Measurements from ENCODE around the gene TUBGCP6. TPM values are rescaled to one million over a fixed set of nuclear protein-coding genes. Genes with fewer than 3 reads are reported as not detected.

TUBGCP6 gene
- total RNA-seq, 1 donor from 2014 or later: 26.3 TPM

DNA sequence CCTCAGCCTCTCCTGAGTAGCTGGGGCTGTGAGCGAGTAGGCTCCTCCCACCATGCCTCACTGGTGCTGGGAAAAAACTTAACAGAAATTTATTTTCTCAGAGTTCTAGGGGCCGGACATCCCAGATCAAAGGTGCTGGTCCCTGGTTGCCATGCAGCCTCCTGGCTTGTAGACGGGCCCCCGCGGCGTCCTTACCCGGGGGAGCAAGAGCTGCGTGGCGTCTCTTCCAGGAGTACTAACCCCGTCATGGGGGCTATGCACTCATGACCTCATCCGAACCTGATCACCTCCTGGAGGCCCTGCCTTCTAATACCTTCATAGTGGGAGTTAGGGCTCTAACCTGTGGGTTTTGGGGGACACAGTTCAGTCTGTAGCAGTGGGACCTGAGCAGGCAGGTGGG, 56.5 kb downstream of the TUBGCP6 start:
- H4K20me1 ChIP-seq (ENCODE audit: insufficient read depth, low read length): peaks cover 53% of the 10 kb centered on the region
- no peaks in the 10 kb centered on the region for H3K36me3 ChIP-seq (ENCODE audit: insufficient read depth, low read length)
- H3K4me1 ChIP-seq (ENCODE audit: insufficient read depth, low read length): peaks cover 27% of the 10 kb centered on the region
- Mint-ChIP-seq H3K9me3 (ENCODE audit: unreplicated experiment) (no peaks in the 10 kb centered on the region), H3K27me3 (ENCODE audit: low read depth, unreplicated experiment) (no peaks in the 10 kb centered on the region), H3K4me1 (ENCODE audit: low read depth, unreplicated experiment) (peaks cover 8% of the 10 kb centered on the region), H3K36me3 (ENCODE audit: low read depth, unreplicated experiment) (peaks cover 3% of the 10 kb centered on the region), H3K4me3 (ENCODE audit: unreplicated experiment) (peak overlapping the region; percentile 27), H3K27ac (ENCODE audit: unreplicated experiment) (no peak overlapping the region)
- H3K79me2 ChIP-seq (ENCODE audit: insufficient read depth, low read length): peaks cover 64% of the 10 kb centered on the region
- no peak overlapping the region for H3K9ac ChIP-seq (ENCODE audit: low read length)
- H3K4me3 ChIP-seq (ENCODE audit: insufficient read depth, low read depth, low read length): no peak overlapping the region
- H3K4me2 ChIP-seq (ENCODE audit: low read length): no peak overlapping the region
- no peaks in the 10 kb centered on the region for H3K9me3 ChIP-seq (ENCODE audit: insufficient read depth, low read depth, low read length)
- no peak overlapping the region for H3K27ac ChIP-seq (ENCODE audit: low read depth, low read length)
- FAIRE-seq (no peak), DNase-seq (ENCODE audit: low read depth) (no peak)
- no peak for TF ChIP-seq EZH2 (IDR thresholded peaks at IDR 0.05; ENCODE audit: insufficient read depth, low read length)
- TF ChIP-seq, protein P1, sequence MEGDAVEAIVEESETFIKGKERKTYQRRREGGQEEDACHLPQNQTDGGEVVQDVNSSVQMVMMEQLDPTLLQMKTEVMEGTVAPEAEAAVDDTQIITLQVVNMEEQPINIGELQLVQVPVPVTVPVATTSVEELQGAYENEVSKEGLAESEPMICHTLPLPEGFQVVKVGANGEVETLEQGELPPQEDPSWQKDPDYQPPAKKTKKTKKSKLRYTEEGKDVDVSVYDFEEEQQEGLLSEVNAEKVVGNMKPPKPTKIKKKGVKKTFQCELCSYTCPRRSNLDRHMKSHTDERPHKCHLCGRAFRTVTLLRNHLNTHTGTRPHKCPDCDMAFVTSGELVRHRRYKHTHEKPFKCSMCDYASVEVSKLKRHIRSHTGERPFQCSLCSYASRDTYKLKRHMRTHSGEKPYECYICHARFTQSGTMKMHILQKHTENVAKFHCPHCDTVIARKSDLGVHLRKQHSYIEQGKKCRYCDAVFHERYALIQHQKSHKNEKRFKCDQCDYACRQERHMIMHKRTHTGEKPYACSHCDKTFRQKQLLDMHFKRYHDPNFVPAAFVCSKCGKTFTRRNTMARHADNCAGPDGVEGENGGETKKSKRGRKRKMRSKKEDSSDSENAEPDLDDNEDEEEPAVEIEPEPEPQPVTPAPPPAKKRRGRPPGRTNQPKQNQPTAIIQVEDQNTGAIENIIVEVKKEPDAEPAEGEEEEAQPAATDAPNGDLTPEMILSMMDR (IDR thresholded peaks at IDR 0.05; ENCODE audit: insufficient read depth, low read depth, low read length): no peak
- no peaks in the 10 kb centered on the region for H3K27me3 ChIP-seq (ENCODE audit: insufficient read depth, low read length)
- H2AFZ ChIP-seq (ENCODE audit: low read depth, low read length): no peak overlapping the region

DNA sequence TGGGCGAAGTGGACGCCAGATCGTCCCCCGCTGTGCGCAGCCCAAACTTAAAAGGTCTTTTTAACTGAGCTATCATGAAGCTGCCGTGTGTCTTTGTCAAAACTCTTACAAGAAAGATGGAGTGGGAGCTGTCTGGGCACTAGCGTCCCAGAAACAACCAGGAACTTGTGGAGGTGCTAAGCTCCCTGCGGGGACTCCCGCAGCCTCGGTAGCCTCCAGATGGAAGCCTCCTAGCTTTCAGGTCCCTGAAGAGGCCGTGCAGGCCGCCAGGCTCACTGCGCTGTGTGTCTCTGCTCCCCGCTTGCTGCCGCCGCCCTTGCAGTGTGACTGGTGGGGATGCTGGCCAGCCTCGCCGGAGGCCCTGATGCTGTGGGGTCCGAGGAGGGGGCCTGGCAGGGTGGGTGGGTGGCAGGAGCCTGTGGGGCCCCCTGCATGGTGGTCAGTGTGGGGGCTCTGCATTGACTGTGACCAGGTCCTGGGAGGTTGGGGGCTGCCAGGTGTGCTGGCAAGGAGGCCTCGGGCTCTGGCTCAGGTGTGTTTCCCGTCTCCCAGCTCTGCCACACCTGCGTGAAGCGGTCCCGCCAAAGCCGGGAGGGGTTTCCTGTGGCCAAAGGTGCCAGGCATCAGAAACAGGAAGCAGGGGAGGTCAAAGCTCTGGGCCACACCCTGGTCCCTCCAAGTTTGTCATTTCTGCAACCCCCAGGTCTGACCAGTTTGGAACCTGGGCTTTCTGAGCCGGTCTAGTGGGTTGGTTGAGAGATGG, 57.9 kb downstream of the TUBGCP6 start:
- Mint-ChIP-seq H3K27me3 (ENCODE audit: low read depth, unreplicated experiment) (no peaks in the 10 kb centered on the region), H3K36me3 (ENCODE audit: low read depth, unreplicated experiment) (peaks cover 3% of the 10 kb centered on the region), H3K9me3 (ENCODE audit: unreplicated experiment) (no peaks in the 10 kb centered on the region), H3K4me3 (ENCODE audit: unreplicated experiment) (peak overlapping the region; percentile 92), H3K4me1 (ENCODE audit: low read depth, unreplicated experiment) (peaks cover 8% of the 10 kb centered on the region), H3K27ac (ENCODE audit: unreplicated experiment) (peak overlapping the region; percentile 10)
- Histone ChIP-seq H3K4me3 (ENCODE audit: insufficient read depth, low read depth, low read length) (peak overlapping the region; percentile 56), H3K4me1 (ENCODE audit: insufficient read depth, low read length) (peaks cover 27% of the 10 kb centered on the region), H4K20me1 (ENCODE audit: insufficient read depth, low read length) (peaks cover 38% of the 10 kb centered on the region), H3K9ac (ENCODE audit: low read length) (peak overlapping the region; percentile 71), H3K27ac (ENCODE audit: low read depth, low read length) (no peak overlapping the region), H3K4me2 (ENCODE audit: low read length) (peak overlapping the region; percentile 90), H3K36me3 (ENCODE audit: insufficient read depth, low read length) (no peaks in the 10 kb centered on the region), H2AFZ (ENCODE audit: low read depth, low read length) (no peak overlapping the region), H3K79me2 (ENCODE audit: insufficient read depth, low read length) (peaks cover 51% of the 10 kb centered on the region), H3K27me3 (ENCODE audit: insufficient read depth, low read length) (no peaks in the 10 kb centered on the region), H3K9me3 (ENCODE audit: insufficient read depth, low read depth, low read length) (no peaks in the 10 kb centered on the region)
- DNase-seq (ENCODE audit: low read depth): no peak
- TF ChIP-seq EZH2 (IDR thresholded peaks at IDR 0.05; ENCODE audit: insufficient read depth, low read length): no peak
- TF ChIP-seq, protein P1 (IDR thresholded peaks at IDR 0.05; ENCODE audit: insufficient read depth, low read depth, low read length): no peak
- no peak for FAIRE-seq

DNA sequence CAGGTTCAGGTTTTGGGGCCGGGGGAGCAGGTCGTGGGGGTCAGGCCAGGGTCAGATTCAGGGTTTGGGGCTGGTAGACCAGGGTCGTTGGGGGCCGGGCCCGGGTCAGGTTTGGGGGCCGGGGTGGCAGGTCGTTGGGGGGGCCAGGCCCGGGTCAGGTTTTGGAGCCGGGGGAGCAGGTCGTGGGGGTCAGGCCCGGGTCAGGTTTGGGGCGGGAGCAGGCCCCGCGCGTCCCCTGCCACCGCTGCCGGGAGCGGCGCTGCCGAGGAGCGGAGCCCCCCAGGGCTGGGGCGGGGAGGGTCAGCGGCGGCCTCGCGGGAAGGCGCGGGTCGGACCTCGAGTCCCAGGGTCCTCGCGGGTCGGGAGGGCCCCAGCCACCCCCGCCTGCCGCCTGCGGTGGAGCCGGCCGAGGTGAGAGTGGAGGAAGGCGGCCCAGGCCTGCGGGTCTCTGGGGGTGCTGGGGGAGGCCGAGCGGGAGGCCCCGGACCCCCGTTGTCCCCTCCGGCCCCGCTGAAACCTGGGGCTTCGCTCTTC, 58.6 kb downstream of the TUBGCP6 start:
- H3K27me3 Mint-ChIP-seq (ENCODE audit: low read depth, unreplicated experiment): no peaks in the 10 kb centered on the region
- peaks cover 27% of the 10 kb centered on the region for H3K4me1 ChIP-seq (ENCODE audit: insufficient read depth, low read length)
- H3K36me3 ChIP-seq (ENCODE audit: insufficient read depth, low read length): no peaks in the 10 kb centered on the region
- TF ChIP-seq, protein P1 (IDR thresholded peaks at IDR 0.05; ENCODE audit: insufficient read depth, low read depth, low read length): no peak
- no peak for TF ChIP-seq EZH2 (IDR thresholded peaks at IDR 0.05; ENCODE audit: insufficient read depth, low read length)
- no peak overlapping the region for H3K27ac Mint-ChIP-seq (ENCODE audit: unreplicated experiment)
- no peak overlapping the region for H3K27ac ChIP-seq (ENCODE audit: low read depth, low read length)
- no peaks in the 10 kb centered on the region for H3K9me3 Mint-ChIP-seq (ENCODE audit: unreplicated experiment)
- peak overlapping the region; percentile 56 for H3K4me3 ChIP-seq (ENCODE audit: insufficient read depth, low read depth, low read length)
- no peak overlapping the region for H2AFZ ChIP-seq (ENCODE audit: low read depth, low read length)
- H3K9ac ChIP-seq (ENCODE audit: low read length): peak overlapping the region; percentile 71
- no peaks in the 10 kb centered on the region for H3K36me3 Mint-ChIP-seq (ENCODE audit: low read depth, unreplicated experiment)
- H4K20me1 ChIP-seq (ENCODE audit: insufficient read depth, low read length): peaks cover 32% of the 10 kb centered on the region
- FAIRE-seq (no peak), DNase-seq (ENCODE audit: low read depth) (no peak)
- peaks cover 44% of the 10 kb centered on the region for H3K79me2 ChIP-seq (ENCODE audit: insufficient read depth, low read length)
- no peaks in the 10 kb centered on the region for H3K9me3 ChIP-seq (ENCODE audit: insufficient read depth, low read depth, low read length)
- peaks cover 4% of the 10 kb centered on the region for H3K4me1 Mint-ChIP-seq (ENCODE audit: low read depth, unreplicated experiment)
- H3K4me3 Mint-ChIP-seq (ENCODE audit: unreplicated experiment): peak overlapping the region; percentile 92
- H3K4me2 ChIP-seq (ENCODE audit: low read length): peak overlapping the region; percentile 90
- no peaks in the 10 kb centered on the region for H3K27me3 ChIP-seq (ENCODE audit: insufficient read depth, low read length)
